HG03064 (cell line): ENCODE measurements around the gene EIF4E3.

Source experiments
- ATAC-seq: cut with Tn5 transposase; IDR thresholded peaks from one replicate; pipeline ENCODE4 v1.9.1; 2021; ENCODE audit warnings: low read depth; ENCODE audit not compliant: unreplicated experiment

Gene EIF4E3

GRCh38 chr3:71692139-71692538 lies 33.1 kb downstream of the EIF4E3 start:
- ATAC-seq, result no peak

GRCh38 chr3:71690341-71690841 lies 34.8 kb downstream of the EIF4E3 start:
- ATAC-seq, result no peak

- no peak for ATAC-seq
These were observed 35.9 kb downstream of the EIF4E3 start for GRCh38 chr3:71689291-71689690.

GRCh38 chr3:71688121-71688520 lies 37.1 kb downstream of the EIF4E3 start:
- ATAC-seq, result no peak

GRCh38 chr3:71685686-71686085 lies 39.5 kb downstream of the EIF4E3 start:
- ATAC-seq, result no peak

GRCh38 chr3:71684757-71685386 lies 40.3 kb downstream of the EIF4E3 start:
- ATAC-seq, result no peak

GRCh38 chr3:71684046-71684756 lies 41.0 kb downstream of the EIF4E3 start:
- ATAC-seq, result no peak

- no peak for ATAC-seq
These were observed 44.0 kb downstream of the EIF4E3 start for GRCh38 chr3:71681224-71681668.

- no peak for ATAC-seq
These were observed 44.6 kb downstream of the EIF4E3 start for GRCh38 chr3:71680603-71681002.

GRCh38 chr3:71676931-71677330 lies 48.3 kb downstream of the EIF4E3 start:
- ATAC-seq, result no peak

GRCh38 chr3:71673486-71673885 lies 51.7 kb downstream of the EIF4E3 start:
- no peak for ATAC-seq

- ATAC-seq, result no peak
These were observed 52.4 kb downstream of the EIF4E3 start for GRCh38 chr3:71672807-71673206.

- no peak for ATAC-seq
These were observed 52.9 kb downstream of the EIF4E3 start for GRCh38 chr3:71672340-71672739.

GRCh38 chr3:71671216-71671845 lies 53.9 kb downstream of the EIF4E3 start:
- ATAC-seq, result no peak

GRCh38 chr3:71662568-71662967 lies 62.6 kb downstream of the EIF4E3 start:
- ATAC-seq, result no peak

- no peak for ATAC-seq
These were observed 63.1 kb downstream of the EIF4E3 start for GRCh38 chr3:71662056-71662455.

GRCh38 chr3:71659864-71660591 lies 65.2 kb downstream of the EIF4E3 start:
- no peak for ATAC-seq

GRCh38 chr3:71657831-71658530 lies 67.2 kb downstream of the EIF4E3 start:
- no peak for ATAC-seq

- no peak for ATAC-seq
These were observed 70.1 kb downstream of the EIF4E3 start for GRCh38 chr3:71655061-71655460.

GRCh38 chr3:71653414-71653807 lies 71.8 kb downstream of the EIF4E3 start:
- ATAC-seq, result no peak
